Hindlimb muscle (tissue), 1 donor: ENCODE measurements around the gene LGALS9. TPM values are rescaled to one million over a fixed set of nuclear protein-coding genes. Genes with fewer than 3 reads are reported as not detected.

ENCODE experiments used
- polyA plus RNA-seq: library from polyadenylated mRNA; unstranded; fragments of 120-200 nt; gene quantifications from one replicate; pipeline ENCODE4 v1.2.1, GENCODE V29; 2013; ENCODE audit not compliant: insufficient read length

LGALS9 gene
- polyA plus RNA-seq, 1 donor = 19.3 TPM

Other genes starting within 250 kb of the LGALS9 start
- gene KSR1, start 174.7 kb upstream of the LGALS9 start, polyA plus RNA-seq = 131 TPM
- gene NOS2, start 169.3 kb downstream of the LGALS9 start, polyA plus RNA-seq = 2.1 TPM